Endothelial cell (in vitro differentiated cells): Measurements from ENCODE around the gene MTPN. TPM values are rescaled to one million over a fixed set of nuclear protein-coding genes. Genes with fewer than 3 reads are reported as not detected.

Source experiments
- DNase-seq: peaks from one replicate; pipeline ENCODE4 v3.0.0; 2021; ENCODE audit warnings: low spot score
- H3K27ac Mint-ChIP-seq: one replicate; pipeline ENCODE4 v1.8.0; 2021; ENCODE audit warnings: mixed read lengths, inconsistent platforms; ENCODE audit not compliant: unreplicated experiment
- H3K27me3 Mint-ChIP-seq: one replicate; pipeline ENCODE4 v1.8.0; 2021; ENCODE audit warnings: mild to moderate bottlenecking, moderate library complexity, mixed read lengths, inconsistent platforms; ENCODE audit not compliant: unreplicated experiment
- H3K36me3 Mint-ChIP-seq: one replicate; pipeline ENCODE4 v1.8.0; 2021; ENCODE audit warnings: mild to moderate bottlenecking, low read depth, mixed read lengths, inconsistent platforms; ENCODE audit not compliant: unreplicated experiment
- H3K4me1 Mint-ChIP-seq: one replicate; pipeline ENCODE4 v1.8.0; 2021; ENCODE audit warnings: mild to moderate bottlenecking, mixed read lengths, inconsistent platforms; ENCODE audit not compliant: unreplicated experiment
- H3K4me3 Mint-ChIP-seq: one replicate; pipeline ENCODE4 v1.8.0; 2021; ENCODE audit warnings: mild to moderate bottlenecking, mixed read lengths, inconsistent platforms; ENCODE audit not compliant: unreplicated experiment
- H3K9me3 Mint-ChIP-seq: one replicate; pipeline ENCODE4 v1.8.0; 2021; ENCODE audit warnings: mixed read lengths, inconsistent platforms; ENCODE audit not compliant: unreplicated experiment
- CTCF ChIP-seq: fragments of 200-600 bp; sonication (generic); IDR thresholded peaks from one replicate; pipeline ENCODE4 v1.5.0; 2021; ENCODE audit warnings: antibody characterized with exemption; ENCODE audit not compliant: unreplicated experiment
- long read RNA-seq: library from polyadenylated mRNA; unstranded; transcript quantifications from one replicate; pipeline ENCODE4 v2.0.0, GENCODE V29; 2020; ENCODE audit not compliant: unreplicated experiment
- total RNA-seq: library from RNA; stranded (reverse); fragmentation: NEBNext Ultra II Directional; extraction: Animal tissue kit (Norgen Biotek cat#: 25700); gene quantifications from one replicate; pipeline ENCODE4 v1.2.1, GENCODE V29; 2021; ENCODE audit not compliant: unreplicated experiment

Gene MTPN
- total RNA-seq, result 183 TPM
- long read RNA-seq, transcript MTPN-201 (4 exons, 3,738 nt), result major isoform, 41 of 47 reads
- long read RNA-seq, partial matches to known transcripts, result 1 of 47 reads
- long read RNA-seq, other reads (novel, unspliced or antisense), result 5 of 47 reads

GRCh38 chr7:135977007-135977741 lies at the start of gene MTPN:
MTPN (minus strand) TSS chr7:135977359; CDS start chr7:135977100, 259 bp downstream.
- DNase-seq, result peak; percentile 98
- peaks cover 27% of the 10 kb centered on the region for H3K4me1 Mint-ChIP-seq
- no peaks in the 10 kb centered on the region for H3K9me3 Mint-ChIP-seq
- H3K36me3 Mint-ChIP-seq, result no peaks in the 10 kb centered on the region
- H3K4me3 Mint-ChIP-seq, result peak within 1 kb of the TSS; percentile 100
- no peak for TF ChIP-seq CTCF
- H3K27ac Mint-ChIP-seq, result peak within 1 kb of the TSS; percentile 96
- no peaks in the 10 kb centered on the region for H3K27me3 Mint-ChIP-seq

- Mint-ChIP-seq H3K36me3 (no peaks in the 10 kb centered on the region), H3K9me3 (no peaks in the 10 kb centered on the region), H3K27me3 (peaks cover 1% of the 10 kb centered on the region), H3K27ac (no peak overlapping the region), H3K4me1 (no peaks in the 10 kb centered on the region), H3K4me3 (no peak overlapping the region)
- TF ChIP-seq CTCF, result no peak
- no peak for DNase-seq
Measured at GRCh38 chr7:136026209-136026608, 49.0 kb upstream of the MTPN start.

GRCh38 chr7:136023134-136023869 lies 46.1 kb upstream of the MTPN start:
- no peak overlapping the region for H3K4me3 Mint-ChIP-seq
- no peak overlapping the region for H3K27ac Mint-ChIP-seq
- no peaks in the 10 kb centered on the region for H3K4me1 Mint-ChIP-seq
- DNase-seq, result no peak
- H3K27me3 Mint-ChIP-seq, result peaks cover 1% of the 10 kb centered on the region
- no peaks in the 10 kb centered on the region for H3K36me3 Mint-ChIP-seq
- H3K9me3 Mint-ChIP-seq, result no peaks in the 10 kb centered on the region
- no peak for TF ChIP-seq CTCF

GRCh38 chr7:136020556-136020955 lies 43.4 kb upstream of the MTPN start:
- H3K4me1 Mint-ChIP-seq, result no peaks in the 10 kb centered on the region
- no peak for TF ChIP-seq CTCF
- DNase-seq, result no peak
- H3K36me3 Mint-ChIP-seq, result no peaks in the 10 kb centered on the region
- H3K9me3 Mint-ChIP-seq, result no peaks in the 10 kb centered on the region
- H3K27me3 Mint-ChIP-seq, result peaks cover 1% of the 10 kb centered on the region
- no peak overlapping the region for H3K27ac Mint-ChIP-seq
- no peak overlapping the region for H3K4me3 Mint-ChIP-seq

GRCh38 chr7:136018104-136018503 lies 40.9 kb upstream of the MTPN start:
- no peaks in the 10 kb centered on the region for H3K36me3 Mint-ChIP-seq
- H3K4me3 Mint-ChIP-seq, result no peak overlapping the region
- no peaks in the 10 kb centered on the region for H3K9me3 Mint-ChIP-seq
- no peak for DNase-seq
- H3K4me1 Mint-ChIP-seq, result no peaks in the 10 kb centered on the region
- TF ChIP-seq CTCF, result no peak
- no peak overlapping the region for H3K27ac Mint-ChIP-seq
- H3K27me3 Mint-ChIP-seq, result peaks cover under 1% of the 10 kb centered on the region
